Neuronal stem cell (in vitro differentiated cells): ENCODE measurements around the gene INAFM1.

Source experiments
- DNase-seq: peaks from one replicate; pipeline ENCODE4 v3.0.0-alpha.2; 2013; ENCODE audit warnings: low spot score
- H2AFZ ChIP-seq: one replicate; pipeline ENCODE4 v1.6.1; 2013; ENCODE audit warnings: mild to moderate bottlenecking, low read length, inconsistent platforms
- H2AK5ac ChIP-seq: 2 replicates; pipeline ENCODE4 v1.6.1; 2013; ENCODE audit warnings: low read depth, mild to moderate bottlenecking, inconsistent platforms, low read length, moderate library complexity, mixed read lengths
- H2BK120ac ChIP-seq: 2 replicates; pipeline ENCODE4 v1.6.1; 2013; ENCODE audit warnings: low read depth, mild to moderate bottlenecking, inconsistent platforms, low read length, moderate library complexity, mixed read lengths
- H2BK12ac ChIP-seq: one replicate; pipeline ENCODE4 v1.6.1; 2013; ENCODE audit warnings: low read length, inconsistent platforms
- H2BK15ac ChIP-seq: 2 replicates; pipeline ENCODE4 v1.6.1; 2013; ENCODE audit warnings: mild to moderate bottlenecking, low read length, inconsistent platforms, mixed read lengths
- H2BK5ac ChIP-seq: one replicate; pipeline ENCODE4 v1.6.1; 2013; ENCODE audit warnings: inconsistent platforms, mild to moderate bottlenecking, low read length, moderate library complexity
- H3K14ac ChIP-seq: one replicate; pipeline ENCODE4 v1.6.1; 2013; ENCODE audit warnings: low read length, inconsistent platforms
- H3K18ac ChIP-seq: 2 replicates; pipeline ENCODE4 v1.6.1; 2013; ENCODE audit warnings: low read length, inconsistent platforms
- H3K23ac ChIP-seq: 2 replicates; pipeline ENCODE4 v1.6.1; 2013; ENCODE audit warnings: low read depth, mild to moderate bottlenecking, mixed read lengths, low read length, inconsistent platforms; ENCODE audit not compliant: poor library complexity
- H3K27ac ChIP-seq: replicated peaks from 3 replicates; pipeline ENCODE4 v1.5.1; 2013; ENCODE audit warnings: low read length, inconsistent platforms
- H3K27me3 ChIP-seq, 3 experiments: 2 replicates each; pipeline ENCODE4 v1.6.1; 2013; ENCODE audit warnings: low read length in 3 of 3, mild to moderate bottlenecking in 2 of 3, inconsistent platforms in 1 of 3, low read depth in 1 of 3, mixed read lengths in 1 of 3, moderate library complexity in 1 of 3; ENCODE audit not compliant: control insufficient read depth in 3 of 3, insufficient read depth in 3 of 3
- H3K36me3 ChIP-seq, 2 donors: replicated peaks in 1 of 2; 2 replicates each; pipeline ENCODE4 v1.6.1; 2013; ENCODE audit warnings: low read length in 2 of 2; ENCODE audit not compliant: control insufficient read depth in 2 of 2, insufficient read depth in 2 of 2
- H3K4ac ChIP-seq: 2 replicates; pipeline ENCODE4 v1.6.1; 2013; ENCODE audit warnings: inconsistent platforms, mild to moderate bottlenecking, low read length, moderate library complexity
- H3K4me1 ChIP-seq, 2 donors: 1 replicate in 1 of 2; 2 replicates in 1 of 2; pipeline ENCODE4 v1.6.1; 2013; ENCODE audit warnings: low read length in 2 of 2, low read depth in 1 of 2; ENCODE audit not compliant: control insufficient read depth in 2 of 2, insufficient read depth in 1 of 2
- H3K4me2 ChIP-seq: one replicate; pipeline ENCODE4 v1.6.1; 2013; ENCODE audit warnings: mild to moderate bottlenecking, low read length, inconsistent platforms; ENCODE audit not compliant: insufficient read depth, poor library complexity, severe bottlenecking
- H3K4me3 ChIP-seq, 2 donors: 2 replicates each; pipeline ENCODE4 v1.5.1; 2013; ENCODE audit warnings: low read length in 2 of 2, mild to moderate bottlenecking in 2 of 2, inconsistent platforms in 1 of 2, moderate library complexity in 1 of 2
- H3K79me1 ChIP-seq: one replicate; pipeline ENCODE4 v1.6.1; 2013; ENCODE audit warnings: low read depth, mild to moderate bottlenecking, inconsistent platforms, low read length, moderate library complexity
- H3K9ac ChIP-seq: one replicate; pipeline ENCODE4 v1.6.1; 2013; ENCODE audit warnings: mild to moderate bottlenecking, low read depth, low read length, inconsistent platforms; ENCODE audit not compliant: poor library complexity
- H3K9me3 ChIP-seq, 2 donors: replicated peaks in 1 of 2; 2 replicates each; pipeline versions ENCODE3 to v1.6.1; 2013; ENCODE audit warnings: low read length in 2 of 2, mild to moderate bottlenecking in 2 of 2, inconsistent platforms in 1 of 2, low read depth in 1 of 2, mixed read lengths in 1 of 2, moderate library complexity in 1 of 2; ENCODE audit not compliant: control insufficient read depth in 2 of 2, insufficient read depth in 1 of 2
- H4K8ac ChIP-seq: one replicate; pipeline ENCODE4 v1.6.1; 2013; ENCODE audit warnings: low read depth, mild to moderate bottlenecking, inconsistent platforms, low read length, moderate library complexity
- H4K91ac ChIP-seq: one replicate; pipeline ENCODE4 v1.6.1; 2013; ENCODE audit warnings: low read length, low read depth, mild to moderate bottlenecking, inconsistent platforms; ENCODE audit not compliant: poor library complexity
- WGBS, 2 donors: extraction: QIAGEN DNeasy Blood & Tissue Kit; methylation state at CpG; one replicate each; pipeline ENCODE4 v1.1.7; 2013; ENCODE audit warnings: missing lambda C conversion rate in 2 of 2, mixed read lengths in 1 of 2; ENCODE audit not compliant: insufficient read length in 2 of 2, insufficient replicate concordance in 1 of 2; ENCODE audit errors: extremely low coverage in 2 of 2; 5-methylcytosine and 5-hydroxymethylcytosine counted together

The INAFM1 gene

DNA sequence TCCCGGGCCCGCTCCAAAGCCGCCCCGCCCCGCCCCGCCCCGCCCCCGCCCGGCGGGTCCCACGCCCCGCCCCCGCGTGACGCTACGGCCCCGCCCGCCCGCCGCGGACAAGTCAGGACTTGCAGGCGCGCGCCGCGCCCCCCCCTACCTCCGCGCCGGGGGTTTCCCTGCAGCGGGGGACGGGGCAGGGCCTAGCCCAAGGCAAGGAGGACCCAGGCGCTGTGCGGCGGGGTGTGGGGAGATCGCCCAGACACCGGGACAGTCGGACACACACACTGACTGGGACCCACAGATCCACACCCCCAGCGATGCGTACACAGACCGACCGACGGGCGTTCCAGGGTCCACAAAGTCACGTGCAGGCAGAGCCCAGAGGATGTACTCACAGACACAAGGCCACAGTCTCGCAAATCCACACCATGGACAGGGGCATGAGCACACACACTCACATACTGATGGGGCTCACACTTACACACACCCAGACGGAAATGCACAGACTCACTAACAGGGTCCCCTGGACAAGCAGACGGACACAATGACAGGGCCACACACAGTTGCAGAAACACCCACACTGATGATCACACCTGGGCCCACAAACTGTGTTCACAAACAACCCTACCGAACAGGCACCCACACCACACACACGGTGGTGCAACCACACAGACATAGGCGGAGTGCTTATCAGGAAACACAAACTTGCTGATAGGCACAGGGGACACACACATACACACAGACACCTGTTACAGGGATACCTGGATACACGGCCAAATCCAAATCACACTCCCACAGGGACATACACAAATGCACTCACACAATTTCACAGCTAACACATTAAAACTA is 43.2 kb upstream of the INAFM1 start:
- Histone ChIP-seq H3K27me3 (no peaks in the 10 kb centered on the region), H2BK15ac (peak overlapping the region; percentile 98), H2AFZ (peak overlapping the region; percentile 54), H2BK5ac (peak overlapping the region; percentile 100), H3K9me3 (peaks cover 0 to 1% of the 10 kb centered on the region in 2 donors), H2BK120ac (peak overlapping the region; percentile 96), H2AK5ac (peak overlapping the region; percentile 100), H3K4ac (peak overlapping the region; percentile 2), H3K4me1 (peaks cover 27 to 30% of the 10 kb centered on the region in 2 donors), H3K14ac (peak overlapping the region; percentile 92), H3K9ac (peak overlapping the region; percentile 92), H4K8ac (peak overlapping the region; percentile 54), H2BK12ac (peak overlapping the region; percentile 100), H3K4me2 (peak overlapping the region; percentile 97), H3K4me3 (peak overlapping the region; percentile 58 to 83), H4K91ac (peak overlapping the region; percentile 100), H3K36me3 (no peaks in the 10 kb centered on the region), H3K18ac (peak overlapping the region; percentile 99), H3K23ac (peak overlapping the region; percentile 98), H3K27ac (peak overlapping the region; percentile 71), H3K79me1 (peaks cover 14% of the 10 kb centered on the region)
- peak; percentile 75 for DNase-seq
- WGBS, 2 donors = no CpG with 5 or more reads among the region's 51 CpGs

DNA sequence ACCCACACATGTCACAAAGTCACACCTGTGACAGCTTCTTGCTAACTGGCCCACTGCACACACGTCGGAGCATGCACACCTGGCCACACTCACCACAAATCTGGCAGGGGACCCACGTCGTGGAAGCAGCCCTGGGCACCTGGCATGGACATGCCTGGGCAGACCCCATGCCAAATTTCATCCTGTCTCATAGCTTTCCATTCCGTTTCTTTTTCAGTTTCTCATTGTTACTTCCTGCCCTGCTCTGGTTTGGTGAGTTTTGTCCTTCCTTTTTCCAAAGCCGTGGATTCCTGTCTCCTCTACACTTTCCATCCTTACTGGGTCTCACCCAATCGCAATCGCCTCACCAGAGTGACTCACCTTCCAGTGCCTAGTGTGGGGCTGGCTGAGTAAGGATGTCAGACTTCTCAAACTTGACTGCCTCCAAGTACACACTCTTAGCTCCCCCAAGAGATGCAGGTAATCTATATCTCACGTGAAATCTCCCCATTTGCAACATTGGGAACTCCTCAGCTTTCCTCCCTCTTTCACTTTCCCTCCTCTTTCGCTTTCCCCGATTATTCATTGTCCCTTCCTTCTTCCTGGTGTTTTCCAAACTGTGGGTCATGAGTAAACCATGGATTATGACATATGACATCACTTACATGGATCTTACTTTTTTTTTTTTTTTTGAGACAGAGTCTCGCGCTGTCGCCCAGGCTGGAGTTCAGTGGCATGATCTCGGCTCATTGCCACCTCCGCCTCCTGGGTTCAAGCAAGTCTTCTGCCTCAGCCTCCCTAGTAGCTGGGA is 42.1 kb upstream of the INAFM1 start:
- Histone ChIP-seq H3K4ac (peak overlapping the region; percentile 53), H2AFZ (peak overlapping the region; percentile 3), H3K27me3 (no peaks in the 10 kb centered on the region), H3K4me1 (peaks cover 22 to 24% of the 10 kb centered on the region in 2 donors), H3K14ac (no peak overlapping the region), H3K27ac (no peak overlapping the region), H3K79me1 (peaks cover 11% of the 10 kb centered on the region), H3K18ac (peak overlapping the region; percentile 69), H3K4me2 (no peak overlapping the region), H2BK120ac (no peak overlapping the region), H3K9ac (no peak overlapping the region), H2BK5ac (no peak overlapping the region), H2AK5ac (no peak overlapping the region), H3K36me3 (no peaks in the 10 kb centered on the region), H3K4me3 (no peak overlapping the region), H3K23ac (no peak overlapping the region), H4K8ac (no peak overlapping the region), H3K9me3 (peaks cover 0 to 1% of the 10 kb centered on the region in 2 donors), H2BK12ac (no peak overlapping the region), H2BK15ac (no peak overlapping the region), H4K91ac (no peak overlapping the region)
- no CpG with 5 or more reads among the region's 16 CpGs for WGBS, 2 donors
- no peak for DNase-seq

DNA sequence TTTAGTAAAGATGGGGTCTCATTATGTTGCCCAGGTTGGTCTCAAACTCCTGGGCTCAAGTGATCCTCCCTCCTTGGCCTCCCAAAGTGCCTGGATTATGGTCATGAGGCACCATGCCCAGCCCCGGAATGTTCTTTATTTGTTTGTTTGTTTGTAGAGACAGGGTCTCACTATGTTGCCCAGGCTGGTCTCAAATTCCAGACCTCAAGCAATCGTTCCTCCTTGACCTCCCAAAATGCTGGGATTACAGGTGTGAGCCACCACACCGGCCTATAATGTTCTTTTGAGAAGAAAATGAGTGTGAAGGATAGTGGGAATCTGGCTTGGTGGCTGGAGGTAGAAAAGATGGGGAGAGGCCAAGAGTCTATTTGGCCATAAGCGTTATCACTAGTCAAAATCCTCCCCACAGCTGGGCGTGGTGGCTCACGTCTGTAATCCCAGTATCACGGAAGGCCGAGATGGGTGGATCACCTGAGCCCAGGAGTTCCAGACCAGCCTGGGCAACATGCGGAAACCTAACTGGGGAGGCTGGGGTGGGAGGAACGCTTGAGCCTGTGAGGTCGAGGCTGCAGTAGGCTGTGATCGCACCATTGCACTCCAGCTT is 38.5 kb upstream of the INAFM1 start:
- Histone ChIP-seq H4K91ac (no peak overlapping the region), H3K14ac (no peak overlapping the region), H3K36me3 (no peaks in the 10 kb centered on the region), H3K79me1 (peaks cover 7% of the 10 kb centered on the region), H3K4me1 (peaks cover 21 to 31% of the 10 kb centered on the region in 2 donors), H4K8ac (no peak overlapping the region), H3K9me3 (peaks cover 0 to 1% of the 10 kb centered on the region in 2 donors), H3K27me3 (peaks cover 0 to 19% (median 4%) of the 10 kb centered on the region in 3 experiments), H3K18ac (peak overlapping the region; percentile 28), H3K4me2 (no peak overlapping the region), H3K4ac (no peak overlapping the region), H3K9ac (no peak overlapping the region), H3K23ac (no peak overlapping the region), H2BK15ac (no peak overlapping the region), H2BK5ac (no peak overlapping the region), H3K4me3 (no peak overlapping the region), H2BK120ac (no peak overlapping the region), H2AK5ac (peak overlapping the region; percentile 63), H2BK12ac (peak overlapping the region; percentile 16), H2AFZ (no peak overlapping the region), H3K27ac (no peak overlapping the region)
- no CpG with 5 or more reads among the region's 12 CpGs for WGBS, 2 donors
- DNase-seq = no peak
